ENCODE data around the gene UNC80.

DNA sequence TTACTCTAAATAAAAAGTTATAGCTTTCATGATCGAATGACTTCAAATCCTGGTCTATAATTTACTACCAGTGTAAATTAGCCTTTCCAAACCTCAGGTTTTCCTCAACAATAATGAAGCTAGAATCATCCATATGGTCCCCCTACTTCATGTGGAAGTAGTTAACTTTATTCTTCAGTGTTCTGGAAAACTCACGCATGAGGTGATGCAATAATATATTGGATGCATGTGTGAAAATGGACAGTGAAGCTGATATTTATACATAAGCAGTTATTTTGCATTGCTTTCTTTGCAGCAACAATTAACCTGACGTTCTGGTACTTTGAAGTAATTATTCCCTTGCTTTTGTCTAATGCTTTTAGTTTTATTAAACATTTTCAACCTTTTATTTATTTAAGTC is 18.6 kb upstream of the UNC80 start:
- TF ChIP-seq, protein P1, sequence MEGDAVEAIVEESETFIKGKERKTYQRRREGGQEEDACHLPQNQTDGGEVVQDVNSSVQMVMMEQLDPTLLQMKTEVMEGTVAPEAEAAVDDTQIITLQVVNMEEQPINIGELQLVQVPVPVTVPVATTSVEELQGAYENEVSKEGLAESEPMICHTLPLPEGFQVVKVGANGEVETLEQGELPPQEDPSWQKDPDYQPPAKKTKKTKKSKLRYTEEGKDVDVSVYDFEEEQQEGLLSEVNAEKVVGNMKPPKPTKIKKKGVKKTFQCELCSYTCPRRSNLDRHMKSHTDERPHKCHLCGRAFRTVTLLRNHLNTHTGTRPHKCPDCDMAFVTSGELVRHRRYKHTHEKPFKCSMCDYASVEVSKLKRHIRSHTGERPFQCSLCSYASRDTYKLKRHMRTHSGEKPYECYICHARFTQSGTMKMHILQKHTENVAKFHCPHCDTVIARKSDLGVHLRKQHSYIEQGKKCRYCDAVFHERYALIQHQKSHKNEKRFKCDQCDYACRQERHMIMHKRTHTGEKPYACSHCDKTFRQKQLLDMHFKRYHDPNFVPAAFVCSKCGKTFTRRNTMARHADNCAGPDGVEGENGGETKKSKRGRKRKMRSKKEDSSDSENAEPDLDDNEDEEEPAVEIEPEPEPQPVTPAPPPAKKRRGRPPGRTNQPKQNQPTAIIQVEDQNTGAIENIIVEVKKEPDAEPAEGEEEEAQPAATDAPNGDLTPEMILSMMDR (conservative IDR thresholded peaks at IDR 0.05; ENCODE audit: low read depth, low read length): no peak
- TF ChIP-seq CEBPB (IDR thresholded peaks at IDR 0.05; ENCODE audit: low read depth, low read length) (0 out of 2 replicates have a peak, but pooled peaks have one; percentile 33), SMC3 (IDR thresholded peaks at IDR 0.05; ENCODE audit: low read depth, low read length) (no peak), MXI1 (IDR thresholded peaks at IDR 0.05; ENCODE audit: borderline replicate concordance, low read depth, low read length) (no peak), POLR2A (IDR thresholded peaks at IDR 0.05; ENCODE audit: low read depth, low read length) (no peak)
- TF ChIP-seq, protein P2, sequence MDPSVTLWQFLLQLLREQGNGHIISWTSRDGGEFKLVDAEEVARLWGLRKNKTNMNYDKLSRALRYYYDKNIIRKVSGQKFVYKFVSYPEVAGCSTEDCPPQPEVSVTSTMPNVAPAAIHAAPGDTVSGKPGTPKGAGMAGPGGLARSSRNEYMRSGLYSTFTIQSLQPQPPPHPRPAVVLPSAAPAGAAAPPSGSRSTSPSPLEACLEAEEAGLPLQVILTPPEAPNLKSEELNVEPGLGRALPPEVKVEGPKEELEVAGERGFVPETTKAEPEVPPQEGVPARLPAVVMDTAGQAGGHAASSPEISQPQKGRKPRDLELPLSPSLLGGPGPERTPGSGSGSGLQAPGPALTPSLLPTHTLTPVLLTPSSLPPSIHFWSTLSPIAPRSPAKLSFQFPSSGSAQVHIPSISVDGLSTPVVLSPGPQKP (IDR thresholded peaks at IDR 0.05; ENCODE audit: borderline replicate concordance, low read depth, low read length): no peak

Data from IMR-90 (cell line).